SK-N-SH treated with all-trans-retinoic acid at 6 μM for 48 hours (cell line): ENCODE data around the gene GTF2F1.

ENCODE experiments used
- ATAC-seq: fragments of 200-7000 bp; cut with Tn5 transposase; 3 replicates; pipeline ENCODE4 v1.9.1; 2020; ENCODE audit warnings: mild to moderate bottlenecking, moderate library complexity
- BACH2 ChIP-seq: fragments of 250-450 bp; sonication (Bioruptor Pico); IDR thresholded peaks from 2 replicates; pipeline ENCODE4 v1.9.0; 2021; ENCODE audit warnings: mild to moderate bottlenecking, borderline replicate concordance
- CREB5 ChIP-seq: fragments of 250-450 bp; sonication (Bioruptor Pico); IDR thresholded peaks from 2 replicates; pipeline ENCODE4 v1.5.1; 2020; ENCODE audit warnings: low read depth, mild to moderate bottlenecking, moderate library complexity
- CSDC2 ChIP-seq: fragments of 250-450 bp; sonication (Bioruptor Pico); IDR thresholded peaks from 2 replicates; pipeline ENCODE4 v1.5.0; 2020; ENCODE audit warnings: mild to moderate bottlenecking, moderate library complexity
- CSRNP3 ChIP-seq: fragments of 250-450 bp; sonication (Bioruptor Pico); IDR thresholded peaks from 2 replicates; pipeline ENCODE4 v1.5.1; 2021; ENCODE audit warnings: mild to moderate bottlenecking, moderate library complexity
- ESRRG ChIP-seq: fragments of 250-450 bp; sonication (Bioruptor Pico); IDR thresholded peaks from 2 replicates; pipeline ENCODE4 v1.6.1; 2021; ENCODE audit warnings: mild to moderate bottlenecking
- GLIS3 ChIP-seq: fragments of 250-450 bp; sonication (Bioruptor Pico); IDR thresholded peaks from 2 replicates; pipeline ENCODE4 v1.5.0; 2020; ENCODE audit warnings: mild to moderate bottlenecking, moderate library complexity
- ISL1 ChIP-seq: fragments of 250-450 bp; sonication (Bioruptor Pico); IDR thresholded peaks from 2 replicates; pipeline ENCODE4 v2.1.2; 2022; ENCODE audit warnings: mild to moderate bottlenecking, moderate library complexity
- OSR1 ChIP-seq: fragments of 250-450 bp; sonication (Bioruptor Pico); IDR thresholded peaks from 2 replicates; pipeline ENCODE4 v1.8.0; 2022; ENCODE audit warnings: moderate library complexity, mild to moderate bottlenecking, inconsistent platforms
- PATZ1 ChIP-seq: fragments of 250-450 bp; sonication (Bioruptor Pico); IDR thresholded peaks from 2 replicates; pipeline ENCODE4 v1.8.0; 2020; ENCODE audit warnings: mild to moderate bottlenecking, moderate library complexity, borderline replicate concordance
- POU6F1 ChIP-seq: fragments of 250-450 bp; sonication (Bioruptor Pico); IDR thresholded peaks from 2 replicates; pipeline ENCODE4 v1.8.0; 2021; ENCODE audit warnings: low read depth, mild to moderate bottlenecking, moderate library complexity, borderline replicate concordance
- PPARA ChIP-seq: fragments of 250-450 bp; sonication (Bioruptor Pico); IDR thresholded peaks from 2 replicates; pipeline ENCODE4 v1.5.0; 2020; ENCODE audit warnings: mild to moderate bottlenecking, borderline replicate concordance
- RARB ChIP-seq: fragments of 250-450 bp; sonication (Bioruptor Pico); IDR thresholded peaks from 2 replicates; pipeline ENCODE4 v1.8.0; 2021; ENCODE audit warnings: mild to moderate bottlenecking, moderate library complexity
- SNAI2 ChIP-seq: fragments of 250-450 bp; sonication (Bioruptor Pico); IDR thresholded peaks from 2 replicates; pipeline ENCODE4 v1.5.0; 2020; ENCODE audit warnings: mild to moderate bottlenecking, moderate library complexity
- TCF4 ChIP-seq: fragments of 250-450 bp; sonication (Bioruptor Pico); IDR thresholded peaks from 2 replicates; pipeline ENCODE4 v1.8.0; 2021; ENCODE audit warnings: mild to moderate bottlenecking, moderate library complexity, borderline replicate concordance
- TOX ChIP-seq: fragments of 250-450 bp; sonication (Bioruptor Pico); IDR thresholded peaks from 2 replicates; pipeline ENCODE4 v1.8.0; 2021; ENCODE audit warnings: mild to moderate bottlenecking, moderate library complexity, borderline replicate concordance
- TSHZ2 ChIP-seq: fragments of 250-450 bp; sonication (Bioruptor Pico); IDR thresholded peaks from 2 replicates; pipeline ENCODE4 v1.5.0; 2020; ENCODE audit warnings: mild to moderate bottlenecking, moderate library complexity
- ZC3H10 ChIP-seq: fragments of 250-450 bp; sonication (Bioruptor Pico); IDR thresholded peaks from 2 replicates; pipeline ENCODE4 v1.5.1; 2021; ENCODE audit warnings: mild to moderate bottlenecking, moderate library complexity
- ZFP3 ChIP-seq: fragments of 250-450 bp; sonication (Bioruptor Pico); IDR thresholded peaks from 2 replicates; pipeline ENCODE4 v1.5.0; 2020; ENCODE audit warnings: mild to moderate bottlenecking, moderate library complexity
- ZFP30 ChIP-seq: fragments of 450-650 bp; formaldehyde crosslinking; IDR thresholded peaks from 2 replicates; pipeline ENCODE4 v1.5.0; 2022; ENCODE audit warnings: mild to moderate bottlenecking, moderate library complexity
- ZNF565 ChIP-seq: fragments of 450-650 bp; formaldehyde crosslinking; conservative IDR thresholded peaks from 2 replicates; pipeline ENCODE4 v1.5.0; 2020; ENCODE audit warnings: low read depth, mild to moderate bottlenecking, moderate library complexity
- ZNF70 ChIP-seq: fragments of 450-650 bp; formaldehyde crosslinking; IDR thresholded peaks from 2 replicates; pipeline ENCODE4 v1.5.0; 2020; ENCODE audit warnings: mild to moderate bottlenecking, moderate library complexity
- ZNF8 ChIP-seq: fragments of 450-650 bp; formaldehyde crosslinking; IDR thresholded peaks from 2 replicates; pipeline ENCODE4 v1.5.0; 2020; ENCODE audit warnings: mild to moderate bottlenecking, moderate library complexity

GTF2F1 gene

DNA sequence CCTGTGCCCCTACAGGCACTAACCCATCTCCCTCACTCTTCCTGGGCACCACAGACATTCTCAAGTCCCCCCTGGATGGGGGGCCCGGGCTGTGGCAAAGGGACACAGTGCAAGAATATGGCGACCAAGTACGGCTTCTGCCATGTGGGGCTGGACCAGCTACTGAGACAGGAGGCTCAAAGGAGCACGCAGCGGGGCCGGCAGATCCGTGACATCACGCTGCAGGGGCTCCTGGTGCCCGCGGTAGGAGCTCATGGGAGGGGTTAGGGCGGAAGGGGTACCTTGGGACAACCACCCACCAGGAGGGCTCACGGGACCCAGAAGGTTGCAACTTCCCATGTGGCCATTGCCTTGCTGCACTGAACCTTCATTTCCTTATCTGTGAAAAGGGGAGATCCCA is 3.3 kb upstream of the GTF2F1 start:
- TF ChIP-seq RARB (CRISPR knock-in tag), result no peak
- no peak for TF ChIP-seq ZNF565 (CRISPR knock-in tag)
- no peak for TF ChIP-seq ISL1 (CRISPR knock-in tag)
- no peak for TF ChIP-seq PPARA (CRISPR knock-in tag)
- TF ChIP-seq POU6F1 (CRISPR knock-in tag), result no peak
- no peak for TF ChIP-seq TOX
- TF ChIP-seq TSHZ2 (CRISPR knock-in tag), result no peak
- TF ChIP-seq ZNF70 (CRISPR knock-in tag), result no peak
- no peak for TF ChIP-seq ZC3H10 (CRISPR knock-in tag)
- no peak for TF ChIP-seq CREB5 (CRISPR knock-in tag)
- no peak for TF ChIP-seq GLIS3
- TF ChIP-seq BACH2 (CRISPR knock-in tag), result no peak
- TF ChIP-seq SNAI2, result no peak
- no peak for TF ChIP-seq ZFP30
- no peak for TF ChIP-seq TCF4 (CRISPR knock-in tag)
- TF ChIP-seq CSRNP3 (CRISPR knock-in tag), result no peak
- no peak for TF ChIP-seq CSDC2 (CRISPR knock-in tag)
- no peak for TF ChIP-seq PATZ1 (CRISPR knock-in tag)
- no peak for TF ChIP-seq ZFP3 (CRISPR knock-in tag)
- ATAC-seq, result no peak

DNA sequence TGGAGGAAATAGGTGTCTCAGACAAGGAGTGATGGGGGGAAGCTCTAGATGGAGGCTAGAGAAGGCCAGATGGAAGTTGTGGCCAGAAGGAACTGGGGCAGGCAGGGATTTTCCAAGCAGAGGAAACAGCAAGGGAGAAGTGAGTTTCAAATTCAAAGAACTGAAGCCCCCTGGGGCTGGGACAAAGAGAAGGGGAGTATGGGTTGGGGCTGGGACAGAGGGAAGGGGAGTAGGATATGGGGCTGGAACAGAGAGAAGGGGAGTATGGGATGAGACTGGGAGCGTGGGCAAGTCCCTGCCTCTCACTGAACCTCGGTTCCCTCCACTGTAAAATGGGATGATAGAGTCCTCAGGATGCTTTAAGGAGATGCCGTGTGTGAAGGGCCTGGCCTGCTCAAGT is 1.9 kb upstream of the GTF2F1 start:
- ATAC-seq, result no peak

More for the DNA sequence above, 1.9 kb upstream of the GTF2F1 start:
- no peak for TF ChIP-seq ZNF70 (CRISPR knock-in tag)
- TF ChIP-seq PATZ1 (CRISPR knock-in tag), result no peak
- no peak for TF ChIP-seq GLIS3
- no peak for TF ChIP-seq ZNF8 (CRISPR knock-in tag)
- TF ChIP-seq TCF4 (CRISPR knock-in tag), result no peak
- no peak for TF ChIP-seq ZFP30
- TF ChIP-seq BACH2 (CRISPR knock-in tag), result no peak
- no peak for TF ChIP-seq CSRNP3 (CRISPR knock-in tag)
- TF ChIP-seq RARB (CRISPR knock-in tag), result no peak
- no peak for TF ChIP-seq PPARA (CRISPR knock-in tag)
- no peak for TF ChIP-seq OSR1 (CRISPR knock-in tag)
- no peak for TF ChIP-seq CREB5 (CRISPR knock-in tag)
- no peak for TF ChIP-seq TSHZ2 (CRISPR knock-in tag)
- TF ChIP-seq ZC3H10 (CRISPR knock-in tag), result no peak
- TF ChIP-seq ESRRG (CRISPR knock-in tag), result no peak
- TF ChIP-seq TOX, result no peak
- TF ChIP-seq ZFP3 (CRISPR knock-in tag), result no peak
